Right lung (tissue), 5 donors: Measurements from ENCODE around the gene CACNA1D. TPM values are rescaled to one million over a fixed set of nuclear protein-coding genes. Genes with fewer than 3 reads are reported as not detected.

Experiments
- DNase-seq, 2 donors: peaks; one replicate each; pipeline ENCODE4 v3.0.0-alpha.2; 2013
- polyA plus RNA-seq, 5 donors: library from polyadenylated mRNA; unstranded; fragments of 120-200 nt; gene quantifications; one replicate each; pipeline versions ENCODE4 v1.2.1 to v1.2.3, GENCODE V29; 2013; ENCODE audit warnings: inconsistent platforms in 1 of 5, low replicate concordance in 1 of 5; ENCODE audit not compliant: insufficient read length in 5 of 5, insufficient read depth in 1 of 5

CACNA1D gene
- polyA plus RNA-seq, 5 donors: 41.9 to 56.4 (median 53.0) TPM

- DNase-seq: no peak
Observed at GRCh38 chr3:53711387-53711786, 217.0 kb downstream of the CACNA1D start.

DNA sequence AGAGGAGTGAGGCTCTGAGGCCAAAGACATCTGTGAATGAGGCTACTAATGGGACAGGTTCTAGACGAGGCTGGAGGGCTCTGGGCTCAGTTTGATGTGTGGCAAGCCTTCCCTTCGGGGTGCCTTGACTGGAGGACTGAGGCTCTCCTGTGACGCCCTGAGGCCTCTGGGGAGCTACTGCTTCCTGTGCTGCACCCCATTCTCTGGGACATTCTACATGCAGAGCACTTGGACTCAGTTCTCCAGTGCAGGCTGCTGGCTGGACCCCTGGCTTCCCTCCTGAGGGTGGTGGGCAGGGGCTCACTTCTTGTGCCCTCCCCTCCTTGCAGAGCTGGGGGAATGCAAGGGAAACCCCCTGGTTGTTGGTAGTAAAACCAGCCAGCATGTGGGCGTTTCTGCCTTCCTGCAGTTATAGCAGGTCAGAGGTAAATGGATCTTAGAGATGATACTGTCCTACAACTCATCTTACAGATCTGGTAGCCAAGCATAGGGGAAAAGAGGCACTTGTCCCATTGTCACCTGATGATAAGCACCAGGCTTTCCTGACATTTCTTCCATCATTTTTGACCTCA, 218.5 kb downstream of the CACNA1D start:
- no peak for DNase-seq

DNA sequence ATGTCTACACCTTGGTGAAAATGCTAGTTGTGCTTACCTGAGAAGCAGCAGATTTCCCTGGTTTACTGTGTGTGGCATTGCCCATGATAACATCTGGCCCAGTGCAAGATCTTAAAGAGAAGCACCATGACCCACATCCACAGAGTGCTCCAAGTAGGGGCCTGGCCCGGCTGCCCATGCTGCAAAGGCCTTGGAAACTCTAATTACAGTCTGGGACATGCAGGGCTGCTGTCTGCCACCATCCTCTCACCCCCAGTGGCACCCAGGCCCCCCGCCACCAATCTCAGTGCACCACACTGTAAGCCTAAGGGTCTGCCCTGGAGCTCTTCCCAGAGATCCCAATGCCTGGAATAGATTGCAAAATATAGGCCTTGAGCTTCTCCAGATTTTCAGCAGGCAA, 219.2 kb downstream of the CACNA1D start:
- DNase-seq: no peak

DNA sequence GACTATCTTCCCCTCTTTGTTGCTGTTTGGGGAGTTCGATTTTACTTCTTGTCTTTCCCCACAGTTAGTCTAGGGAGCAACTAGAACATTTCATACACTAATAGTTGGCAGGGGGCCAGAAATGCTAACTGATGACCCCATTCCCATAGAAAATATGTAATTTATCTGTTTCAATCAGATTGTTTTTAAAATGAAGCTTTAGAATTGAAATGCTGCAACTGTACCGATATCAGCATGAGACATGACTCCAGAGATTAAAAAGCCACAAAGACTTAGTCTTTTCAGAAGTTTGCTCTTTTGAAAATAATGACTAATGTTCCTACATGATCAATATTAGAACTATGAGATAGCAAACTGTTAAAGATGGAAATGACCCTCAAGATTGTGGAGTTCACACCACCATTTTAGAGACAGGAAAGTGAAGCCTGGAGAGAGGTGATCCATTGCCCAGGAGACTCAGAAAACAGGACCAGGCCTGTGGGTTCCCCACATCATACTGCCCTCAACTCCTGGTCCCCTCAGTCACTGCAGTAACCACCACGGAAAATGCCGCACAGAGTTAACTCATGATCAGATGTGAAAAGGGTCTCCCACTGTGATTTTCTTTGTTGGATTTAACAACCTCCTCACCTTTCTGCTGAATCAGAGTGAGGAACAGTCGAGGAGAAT, 221.5 kb downstream of the CACNA1D start:
- no peak for DNase-seq

DNA sequence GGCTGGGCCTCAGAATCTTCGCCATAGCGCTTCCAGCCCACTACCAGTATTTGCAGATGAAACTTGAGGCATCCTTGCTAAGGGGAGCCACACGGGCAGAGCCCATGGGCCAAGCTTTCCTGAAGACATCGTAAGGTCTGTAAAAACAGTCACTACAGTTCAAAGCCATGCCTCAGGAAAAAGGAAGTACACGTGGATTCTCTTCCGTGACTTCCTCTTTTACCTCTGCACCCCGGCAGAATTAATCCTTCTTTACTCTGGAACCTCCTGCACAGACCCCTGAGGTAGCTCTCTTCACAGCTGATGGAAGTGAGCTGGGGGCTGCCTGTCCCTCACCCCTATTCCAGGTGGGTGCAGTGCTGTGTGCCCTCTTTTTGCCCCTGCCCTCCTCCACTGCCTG, 222.6 kb downstream of the CACNA1D start:
- no peak for DNase-seq

DNA sequence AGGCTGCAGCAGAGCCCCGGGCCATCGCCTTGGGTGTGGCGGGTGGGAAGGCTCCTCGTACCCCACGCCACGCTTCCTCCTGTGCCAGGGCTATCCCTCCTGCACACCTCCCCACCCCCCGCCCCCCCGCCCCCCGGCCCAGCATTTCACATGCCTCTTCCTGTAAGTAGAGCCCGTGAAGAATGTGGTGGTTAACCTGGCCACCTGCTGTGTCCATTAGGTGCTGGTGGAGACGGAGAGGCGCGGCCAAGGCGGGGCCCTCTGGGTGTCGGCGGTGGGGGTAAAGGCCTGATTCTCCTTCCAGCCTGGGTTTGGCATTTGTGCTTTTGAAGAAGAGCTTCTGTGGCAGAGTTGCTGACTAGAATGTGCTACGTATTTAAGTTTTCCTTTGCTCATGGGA, 224.1 kb downstream of the CACNA1D start:
- DNase-seq: no peak

GRCh38 chr3:53719796-53720195, 225.4 kb downstream of the CACNA1D start:
- no peak for DNase-seq

DNA sequence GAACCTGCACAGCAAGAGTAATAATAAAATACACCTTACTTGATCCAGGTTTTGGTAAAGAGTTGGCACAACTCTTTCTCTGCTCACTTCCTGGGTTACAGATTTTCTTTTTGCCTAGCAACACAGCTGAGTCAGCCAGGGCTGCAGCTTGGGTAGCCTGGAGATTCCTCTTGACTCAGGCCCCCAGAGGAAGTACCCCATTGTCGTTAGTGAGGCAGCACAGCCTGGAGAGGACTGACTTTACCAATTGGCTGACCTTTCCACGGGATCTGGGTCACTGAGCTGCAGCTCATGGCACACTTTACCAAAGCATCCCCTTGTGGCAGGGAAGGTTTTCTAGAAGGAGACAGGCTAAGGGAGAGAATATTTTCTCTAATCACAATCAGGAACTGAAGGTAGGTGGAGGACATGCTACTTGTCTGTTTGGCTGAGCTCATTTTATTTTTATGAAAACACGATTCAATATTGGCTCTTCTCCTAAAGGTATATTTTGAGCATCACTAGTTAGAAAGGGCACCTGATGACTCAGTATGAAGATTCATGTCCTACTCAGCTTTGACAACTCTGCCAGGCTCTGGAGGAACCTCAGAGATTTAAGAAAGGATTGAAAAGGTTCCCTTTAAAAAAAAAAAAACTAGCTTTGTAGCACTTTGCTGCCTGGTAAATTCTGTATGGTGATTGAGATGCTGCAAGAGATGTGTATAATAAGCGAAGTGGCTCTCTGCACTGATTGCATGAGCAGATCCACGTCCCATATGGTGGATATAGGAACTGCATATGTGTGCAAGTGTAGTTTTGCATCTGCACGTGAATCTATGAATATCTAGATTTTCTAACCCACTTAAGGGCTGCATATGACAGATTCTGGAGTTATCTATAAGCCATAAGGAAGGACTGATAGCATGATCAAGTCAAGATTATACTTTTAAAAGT, 227.0 kb downstream of the CACNA1D start:
- no peak for DNase-seq

DNA sequence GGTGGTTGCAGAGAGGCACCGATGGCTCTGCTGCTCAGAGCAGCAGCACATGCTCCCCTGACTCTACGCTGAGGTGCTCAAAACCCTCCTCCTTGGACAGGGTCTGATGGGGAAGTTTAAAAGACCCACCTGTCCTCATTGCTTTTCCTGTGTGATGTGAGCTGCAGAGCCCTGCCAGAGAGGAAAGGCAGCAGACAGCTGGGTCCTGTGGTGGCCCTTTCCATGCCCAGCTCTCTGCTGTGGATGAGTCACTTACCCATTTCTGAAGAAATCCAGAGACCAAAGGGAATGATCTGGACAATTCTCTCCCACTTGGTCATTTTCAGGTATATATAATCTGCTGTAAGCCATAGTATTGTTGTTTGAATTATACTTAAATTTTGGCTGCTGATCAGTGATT, 230.2 kb downstream of the CACNA1D start:
- no peak for DNase-seq

DNA sequence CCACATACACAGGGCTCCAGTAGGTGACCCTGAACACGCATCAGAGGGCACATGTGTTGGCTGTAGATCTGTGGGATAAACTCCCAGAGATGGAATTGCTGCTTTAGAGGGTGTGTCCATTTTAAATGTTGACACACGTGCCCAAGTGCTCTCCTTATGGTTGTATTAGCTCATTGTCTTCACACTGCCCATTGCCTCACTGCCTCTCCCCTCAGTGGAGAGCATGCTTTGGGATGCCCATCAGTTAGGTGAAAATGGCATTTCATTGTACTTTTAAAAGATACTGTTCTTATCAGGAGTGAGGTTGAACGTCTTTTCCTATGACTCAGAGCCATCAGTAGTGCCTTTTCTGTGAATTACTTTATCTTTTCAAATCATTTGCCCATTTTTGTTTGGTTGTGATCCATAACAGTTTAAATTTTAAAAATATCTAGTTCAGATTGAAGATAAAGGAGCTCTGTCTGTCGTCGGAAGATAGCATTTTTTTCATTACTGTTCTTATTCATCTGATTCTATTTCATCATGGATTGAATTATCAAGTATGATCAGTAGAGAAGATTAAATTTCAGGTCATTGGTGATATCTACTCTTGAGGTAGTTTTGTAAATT, 231.1 kb downstream of the CACNA1D start:
- DNase-seq: no peak

- no peak for DNase-seq
Observed at GRCh38 chr3:53726643-53727042, 232.2 kb downstream of the CACNA1D start.

DNA sequence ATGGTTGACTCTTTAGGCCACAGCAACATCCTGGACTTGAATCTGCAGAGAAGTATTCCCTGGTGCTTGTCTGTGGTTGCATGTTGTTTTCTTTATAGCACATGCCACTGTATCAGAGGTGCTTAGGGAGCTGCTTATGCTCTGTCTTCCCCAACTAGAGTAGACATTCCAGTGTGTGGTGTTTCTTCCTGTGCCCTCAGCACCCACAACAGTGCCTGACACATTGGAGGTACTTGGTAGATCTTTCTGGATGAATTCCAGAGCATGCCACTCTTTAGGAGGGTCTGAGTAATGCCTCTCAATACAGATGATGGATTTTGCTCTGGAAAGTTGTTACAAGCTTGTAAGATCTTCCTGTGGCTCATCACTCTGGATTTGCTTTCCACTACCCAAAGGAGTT, 234.2 kb downstream of the CACNA1D start:
- DNase-seq: no peak

- no peak for DNase-seq
Observed at GRCh38 chr3:53729159-53729558, 234.7 kb downstream of the CACNA1D start.

GRCh38 chr3:53729618-53730017, 235.2 kb downstream of the CACNA1D start:
- no peak for DNase-seq

GRCh38 chr3:53730576-53730975, 236.2 kb downstream of the CACNA1D start:
- DNase-seq: peak; percentile 60 to 70

GRCh38 chr3:53731934-53732624, 237.7 kb downstream of the CACNA1D start:
- DNase-seq: no peak

GRCh38 chr3:53733446-53733845, 239.0 kb downstream of the CACNA1D start:
- DNase-seq: no peak

- no peak for DNase-seq
Observed at GRCh38 chr3:53739966-53740365, 245.6 kb downstream of the CACNA1D start.

GRCh38 chr3:53740956-53741355, 246.5 kb downstream of the CACNA1D start:
- no peak for DNase-seq

DNA sequence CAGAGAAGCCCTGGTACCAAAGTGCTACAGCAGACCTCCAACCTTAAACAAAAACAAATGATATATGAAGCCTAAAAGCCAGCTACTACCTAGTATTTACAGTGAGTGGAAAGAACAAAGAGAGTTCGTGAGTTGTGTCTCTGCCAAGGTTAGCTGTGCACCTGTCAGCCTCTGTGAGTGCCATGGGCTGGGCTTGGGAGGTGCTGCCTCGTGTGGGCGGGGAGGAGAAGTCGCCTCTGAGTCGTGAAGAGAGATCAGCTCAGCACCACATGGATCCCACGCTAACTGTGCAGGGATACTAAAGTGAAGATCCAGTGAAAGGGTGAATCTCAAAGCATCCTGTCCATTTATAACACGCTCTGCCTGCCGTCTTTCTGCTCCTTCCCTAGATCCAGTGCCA, 249.9 kb downstream of the CACNA1D start:
- no peak for DNase-seq

DNA sequence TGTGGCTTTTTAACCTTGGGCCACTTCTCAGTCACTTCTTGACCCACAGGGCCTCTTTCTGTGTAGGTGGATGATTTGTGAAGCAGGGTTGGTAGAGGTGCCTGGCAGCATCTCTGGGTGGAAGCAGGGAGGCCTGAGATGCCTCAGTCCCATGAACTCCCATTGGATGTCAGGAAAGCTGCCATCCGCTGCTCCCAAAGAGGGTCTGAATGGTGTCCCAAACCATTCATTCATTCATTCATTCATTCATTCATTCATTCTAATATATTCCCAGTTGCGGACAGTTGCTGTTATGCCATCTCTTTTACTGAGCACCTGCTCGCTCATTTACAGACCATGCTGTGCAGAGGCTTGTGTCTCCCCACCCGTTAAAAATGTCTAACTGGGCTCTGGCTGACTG, 253.1 kb downstream of the CACNA1D start:
- DNase-seq: no peak
